ENCODE results near the gene CBX4. TPM values are rescaled to one million over a fixed set of nuclear protein-coding genes. Genes with fewer than 3 reads are reported as not detected.

The CBX4 gene
- total and polyA plus RNA-seq, 2 of the 13 experiments (the other 11 are each of a cell fraction or from before 2014, with no cell fraction given) = 25.8 to 50.8 TPM

GRCh38 chr17:79861413-79862216 is 22.4 kb upstream of the CBX4 start (continued):
- TF ChIP-seq ZNF740 (CRISPR knock-in tag; IDR thresholded peaks at IDR 0.05) = no peak
- no peak for TF ChIP-seq ZMAT3 (CRISPR knock-in tag; conservative IDR thresholded peaks at IDR 0.05)
- TF ChIP-seq ZNF20 (CRISPR knock-in tag; IDR thresholded peaks at IDR 0.05) = no peak
- TF ChIP-seq, protein P1, sequence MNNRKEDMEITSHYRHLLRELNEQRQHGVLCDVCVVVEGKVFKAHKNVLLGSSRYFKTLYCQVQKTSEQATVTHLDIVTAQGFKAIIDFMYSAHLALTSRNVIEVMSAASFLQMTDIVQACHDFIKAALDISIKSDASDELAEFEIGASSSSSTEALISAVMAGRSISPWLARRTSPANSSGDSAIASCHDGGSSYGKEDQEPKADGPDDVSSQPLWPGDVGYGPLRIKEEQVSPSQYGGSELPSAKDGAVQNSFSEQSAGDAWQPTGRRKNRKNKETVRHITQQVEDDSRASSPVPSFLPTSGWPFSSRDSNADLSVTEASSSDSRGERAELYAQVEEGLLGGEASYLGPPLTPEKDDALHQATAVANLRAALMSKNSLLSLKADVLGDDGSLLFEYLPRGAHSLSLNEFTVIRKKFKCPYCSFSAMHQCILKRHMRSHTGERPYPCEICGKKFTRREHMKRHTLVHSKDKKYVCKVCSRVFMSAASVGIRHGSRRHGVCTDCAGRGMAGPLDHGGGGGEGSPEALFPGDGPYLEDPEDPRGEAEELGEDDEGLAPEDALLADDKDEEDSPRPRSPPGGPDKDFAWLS (CRISPR knock-in tag; IDR thresholded peaks at IDR 0.05; ENCODE audit: borderline replicate concordance) = no peak
- TF ChIP-seq ZNF75D (CRISPR knock-in tag; IDR thresholded peaks at IDR 0.05; ENCODE audit: borderline replicate concordance) = no peak
- TF ChIP-seq ZNF788 (CRISPR knock-in tag; IDR thresholded peaks at IDR 0.05; ENCODE audit: borderline replicate concordance) = 0 out of 2 replicates have a peak, but pooled peaks have one; percentile 20
- no peak for TF ChIP-seq ATF7 (IDR thresholded peaks at IDR 0.05)
- TF ChIP-seq ATF7 (CRISPR knock-in tag; IDR thresholded peaks at IDR 0.05) = no peak
- no peak for TF ChIP-seq SP2 (CRISPR knock-in tag; IDR thresholded peaks at IDR 0.05)
- TF ChIP-seq, protein P2, sequence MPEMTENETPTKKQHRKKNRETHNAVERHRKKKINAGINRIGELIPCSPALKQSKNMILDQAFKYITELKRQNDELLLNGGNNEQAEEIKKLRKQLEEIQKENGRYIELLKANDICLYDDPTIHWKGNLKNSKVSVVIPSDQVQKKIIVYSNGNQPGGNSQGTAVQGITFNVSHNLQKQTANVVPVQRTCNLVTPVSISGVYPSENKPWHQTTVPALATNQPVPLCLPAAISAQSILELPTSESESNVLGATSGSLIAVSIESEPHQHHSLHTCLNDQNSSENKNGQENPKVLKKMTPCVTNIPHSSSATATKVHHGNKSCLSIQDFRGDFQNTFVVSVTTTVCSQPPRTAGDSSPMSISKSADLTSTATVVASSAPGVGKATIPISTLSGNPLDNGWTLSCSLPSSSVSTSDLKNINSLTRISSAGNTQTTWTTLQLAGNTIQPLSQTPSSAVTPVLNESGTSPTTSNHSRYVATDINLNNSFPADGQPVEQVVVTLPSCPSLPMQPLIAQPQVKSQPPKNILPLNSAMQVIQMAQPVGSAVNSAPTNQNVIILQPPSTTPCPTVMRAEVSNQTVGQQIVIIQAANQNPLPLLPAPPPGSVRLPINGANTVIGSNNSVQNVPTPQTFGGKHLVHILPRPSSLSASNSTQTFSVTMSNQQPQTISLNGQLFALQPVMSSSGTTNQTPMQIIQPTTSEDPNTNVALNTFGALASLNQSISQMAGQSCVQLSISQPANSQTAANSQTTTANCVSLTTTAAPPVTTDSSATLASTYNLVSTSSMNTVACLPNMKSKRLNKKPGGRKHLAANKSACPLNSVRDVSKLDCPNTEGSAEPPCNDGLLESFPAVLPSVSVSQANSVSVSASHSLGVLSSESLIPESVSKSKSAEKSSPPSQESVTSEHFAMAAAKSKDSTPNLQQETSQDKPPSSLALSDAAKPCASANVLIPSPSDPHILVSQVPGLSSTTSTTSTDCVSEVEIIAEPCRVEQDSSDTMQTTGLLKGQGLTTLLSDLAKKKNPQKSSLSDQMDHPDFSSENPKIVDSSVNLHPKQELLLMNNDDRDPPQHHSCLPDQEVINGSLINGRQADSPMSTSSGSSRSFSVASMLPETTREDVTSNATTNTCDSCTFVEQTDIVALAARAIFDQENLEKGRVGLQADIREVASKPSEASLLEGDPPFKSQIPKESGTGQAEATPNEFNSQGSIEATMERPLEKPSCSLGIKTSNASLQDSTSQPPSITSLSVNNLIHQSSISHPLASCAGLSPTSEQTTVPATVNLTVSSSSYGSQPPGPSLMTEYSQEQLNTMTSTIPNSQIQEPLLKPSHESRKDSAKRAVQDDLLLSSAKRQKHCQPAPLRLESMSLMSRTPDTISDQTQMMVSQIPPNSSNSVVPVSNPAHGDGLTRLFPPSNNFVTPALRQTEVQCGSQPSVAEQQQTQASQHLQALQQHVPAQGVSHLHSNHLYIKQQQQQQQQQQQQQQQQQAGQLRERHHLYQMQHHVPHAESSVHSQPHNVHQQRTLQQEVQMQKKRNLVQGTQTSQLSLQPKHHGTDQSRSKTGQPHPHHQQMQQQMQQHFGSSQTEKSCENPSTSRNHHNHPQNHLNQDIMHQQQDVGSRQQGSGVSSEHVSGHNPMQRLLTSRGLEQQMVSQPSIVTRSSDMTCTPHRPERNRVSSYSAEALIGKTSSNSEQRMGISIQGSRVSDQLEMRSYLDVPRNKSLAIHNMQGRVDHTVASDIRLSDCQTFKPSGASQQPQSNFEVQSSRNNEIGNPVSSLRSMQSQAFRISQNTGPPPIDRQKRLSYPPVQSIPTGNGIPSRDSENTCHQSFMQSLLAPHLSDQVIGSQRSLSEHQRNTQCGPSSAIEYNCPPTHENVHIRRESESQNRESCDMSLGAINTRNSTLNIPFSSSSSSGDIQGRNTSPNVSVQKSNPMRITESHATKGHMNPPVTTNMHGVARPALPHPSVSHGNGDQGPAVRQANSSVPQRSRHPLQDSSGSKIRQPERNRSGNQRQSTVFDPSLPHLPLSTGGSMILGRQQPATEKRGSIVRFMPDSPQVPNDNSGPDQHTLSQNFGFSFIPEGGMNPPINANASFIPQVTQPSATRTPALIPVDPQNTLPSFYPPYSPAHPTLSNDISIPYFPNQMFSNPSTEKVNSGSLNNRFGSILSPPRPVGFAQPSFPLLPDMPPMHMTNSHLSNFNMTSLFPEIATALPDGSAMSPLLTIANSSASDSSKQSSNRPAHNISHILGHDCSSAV (CRISPR knock-in tag; IDR thresholded peaks at IDR 0.05; ENCODE audit: borderline replicate concordance) = no peak
- TF ChIP-seq ZNF597 (CRISPR knock-in tag; IDR thresholded peaks at IDR 0.05) = no peak
- peak; percentile 35 for TF ChIP-seq ZNF883 (CRISPR knock-in tag; IDR thresholded peaks at IDR 0.05; ENCODE audit: not compliant biosample characterization)
- peak; percentile 13; the same call in 1 of the 2 replicates for TF ChIP-seq HNF4A (CRISPR knock-in tag; IDR thresholded peaks at IDR 0.05)
- no peak for TF ChIP-seq RARA (CRISPR knock-in tag; IDR thresholded peaks at IDR 0.05)
- TF ChIP-seq RFX1 (IDR thresholded peaks at IDR 0.05) = no peak
- TF ChIP-seq, protein P3, sequence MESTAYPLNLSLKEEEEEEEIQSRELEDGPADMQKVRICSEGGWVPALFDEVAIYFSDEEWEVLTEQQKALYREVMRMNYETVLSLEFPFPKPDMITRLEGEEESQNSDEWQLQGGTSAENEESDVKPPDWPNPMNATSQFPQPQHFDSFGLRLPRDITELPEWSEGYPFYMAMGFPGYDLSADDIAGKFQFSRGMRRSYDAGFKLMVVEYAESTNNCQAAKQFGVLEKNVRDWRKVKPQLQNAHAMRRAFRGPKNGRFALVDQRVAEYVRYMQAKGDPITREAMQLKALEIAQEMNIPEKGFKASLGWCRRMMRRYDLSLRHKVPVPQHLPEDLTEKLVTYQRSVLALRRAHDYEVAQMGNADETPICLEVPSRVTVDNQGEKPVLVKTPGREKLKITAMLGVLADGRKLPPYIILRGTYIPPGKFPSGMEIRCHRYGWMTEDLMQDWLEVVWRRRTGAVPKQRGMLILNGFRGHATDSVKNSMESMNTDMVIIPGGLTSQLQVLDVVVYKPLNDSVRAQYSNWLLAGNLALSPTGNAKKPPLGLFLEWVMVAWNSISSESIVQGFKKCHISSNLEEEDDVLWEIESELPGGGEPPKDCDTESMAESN (CRISPR knock-in tag; conservative IDR thresholded peaks at IDR 0.05) = no peak
